HUDEP-2 (cell line): ENCODE results near the gene SHC3.
A peak's percentile ranks its signal among the peaks of the same experiment; 100 is the strongest.

ENCODE experiments used
- DNase-seq, 76 experiments: peaks; one replicate each; lab custom pipeline; 2025; ENCODE audit not compliant: unreplicated experiment in 76 of 76; lab: John Stamatoyannopoulos, UW

SHC3 gene

DNA sequence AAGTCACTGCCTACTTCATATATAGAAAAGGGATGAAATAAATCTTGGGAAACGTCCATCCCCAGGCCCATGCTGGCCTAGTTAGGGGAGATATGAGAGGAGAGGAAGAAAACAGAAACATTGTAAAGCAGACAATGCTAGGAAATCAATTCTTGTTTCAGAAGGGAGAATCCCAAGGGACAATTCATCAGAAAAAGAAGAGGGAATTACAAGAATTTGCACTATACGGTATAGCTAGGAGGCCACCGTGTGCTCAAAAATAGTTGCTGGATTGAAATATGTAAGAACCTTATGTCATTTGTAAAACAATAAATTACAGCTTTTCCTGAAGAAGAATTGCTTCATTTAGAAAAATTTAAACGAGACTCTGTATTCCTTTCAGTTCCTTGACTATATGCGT lies 8.3 kb upstream of the SHC3 start:
- no peak for DNase-seq

DNA sequence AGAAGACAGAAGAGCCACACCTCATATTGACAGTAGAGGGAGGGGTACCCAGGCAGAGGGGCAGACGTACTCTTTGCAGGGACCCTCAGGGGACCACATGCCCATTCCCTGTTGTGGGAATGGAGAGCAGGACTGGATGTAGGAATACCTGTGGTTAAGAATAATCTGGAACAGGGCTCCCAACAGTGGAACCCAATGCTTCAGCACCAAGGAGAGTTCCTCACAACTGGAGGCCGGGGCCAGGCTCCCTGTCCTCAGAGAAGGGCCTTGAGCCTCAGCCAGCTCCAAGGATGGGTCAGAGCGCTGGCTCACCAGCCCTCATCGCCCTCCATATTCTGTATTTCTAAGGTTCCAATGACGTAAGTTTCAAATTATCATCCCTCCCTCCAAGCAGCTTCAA lies 7.4 kb upstream of the SHC3 start:
- DNase-seq = peak in 15 of 76 experiments; percentile 2 to 34 (median 11)

DNA sequence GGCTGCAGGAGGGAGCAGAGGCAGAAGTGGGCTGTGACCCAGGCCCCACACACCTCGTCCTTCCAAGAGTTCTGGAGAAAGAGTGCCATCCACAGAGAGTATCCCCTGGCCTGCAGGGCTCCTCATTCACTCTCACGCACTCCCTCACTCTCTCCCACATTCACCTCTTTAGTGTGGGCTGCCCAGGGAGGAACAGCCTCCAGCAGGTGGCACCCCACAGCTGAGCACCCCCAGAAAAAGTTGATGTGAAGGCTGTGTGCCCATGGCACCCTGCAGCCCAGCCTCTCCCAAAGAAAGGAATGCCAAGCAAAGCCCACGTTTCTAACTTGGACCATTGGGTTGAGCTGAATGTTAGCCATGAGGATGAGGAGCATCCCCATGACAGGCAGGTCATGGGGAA lies 4.5 kb upstream of the SHC3 start:
- no peak for DNase-seq

DNA sequence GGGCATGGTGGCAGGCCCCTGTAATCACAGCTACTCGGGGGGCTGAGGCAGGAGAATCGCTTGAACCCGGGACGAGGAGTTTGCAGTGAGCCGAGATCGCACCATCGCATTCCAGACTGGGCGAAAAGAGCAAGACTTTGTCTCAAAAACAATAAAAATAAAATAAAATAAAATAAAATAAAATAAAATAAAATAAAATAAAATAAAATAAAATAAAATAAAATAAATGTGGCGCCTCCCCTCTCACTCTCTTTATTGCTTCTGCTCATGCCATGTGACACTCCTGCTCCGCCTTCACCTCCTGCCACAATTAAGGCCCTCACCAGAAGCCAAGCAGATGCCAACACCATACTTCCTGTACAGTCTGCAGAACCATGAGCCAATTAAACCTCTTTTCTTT lies 3.8 kb upstream of the SHC3 start:
- no peak for DNase-seq

DNA sequence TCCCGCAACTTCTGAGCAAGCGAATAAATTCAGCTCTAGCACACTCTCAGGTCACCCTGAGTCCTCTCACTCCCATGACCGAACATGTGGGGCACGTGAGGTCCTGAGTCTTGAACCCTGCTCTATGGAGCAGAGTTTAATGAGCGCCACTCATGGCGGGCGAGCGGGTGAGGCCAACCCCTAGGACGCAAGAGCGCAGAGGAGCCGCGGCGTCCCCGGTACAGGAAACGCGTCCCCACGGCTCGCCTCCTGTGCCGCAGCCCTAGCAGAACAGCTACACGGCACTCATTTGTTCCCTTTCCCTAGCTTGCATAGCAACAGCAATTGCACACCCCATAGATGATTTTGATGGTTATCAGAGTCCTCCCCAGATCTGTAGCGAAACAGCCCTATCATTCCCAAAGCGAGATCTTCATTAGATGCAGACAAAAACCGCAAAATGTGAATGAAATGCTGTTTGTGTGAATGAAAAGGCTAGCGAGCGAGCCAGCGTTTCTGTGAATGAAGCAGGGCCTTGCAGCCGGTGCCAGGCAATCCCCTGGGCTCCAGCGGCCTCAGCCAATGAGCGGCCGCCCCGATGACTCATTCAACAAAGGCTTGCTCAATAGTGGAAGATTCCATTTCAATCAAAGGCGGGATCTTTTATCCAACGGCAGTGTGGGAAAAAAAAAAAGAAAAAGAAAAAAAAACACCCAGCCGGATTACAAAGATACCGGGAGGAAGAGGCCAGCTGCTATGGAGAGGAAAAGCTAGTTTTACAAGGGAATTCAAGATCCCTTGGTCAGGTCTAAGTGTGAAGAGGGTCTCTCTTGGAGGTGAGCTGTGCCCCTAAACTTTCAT lies 1.5 kb upstream of the SHC3 start:
- DNase-seq = peak in 68 of 76 experiments; percentile 4 to 77 (median 48)

DNA sequence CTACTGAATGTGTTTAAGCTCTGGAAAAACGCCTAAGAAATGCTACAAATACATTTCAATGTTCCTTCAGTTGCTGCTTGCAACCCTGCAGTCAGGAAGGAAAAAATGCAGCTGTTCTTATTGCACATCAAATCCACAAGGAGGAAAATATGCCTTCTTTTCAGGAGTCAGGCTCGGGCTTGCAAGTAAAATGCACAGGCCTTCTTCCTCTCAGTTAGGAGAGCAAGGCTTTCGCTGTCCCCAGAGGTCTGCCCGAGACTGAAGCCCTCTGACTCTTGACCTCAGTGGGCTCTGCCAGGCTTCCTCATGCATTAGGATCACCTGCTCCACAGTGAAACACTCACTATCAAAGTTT lies 899 bp upstream of the SHC3 start:
- DNase-seq = no peak

DNA sequence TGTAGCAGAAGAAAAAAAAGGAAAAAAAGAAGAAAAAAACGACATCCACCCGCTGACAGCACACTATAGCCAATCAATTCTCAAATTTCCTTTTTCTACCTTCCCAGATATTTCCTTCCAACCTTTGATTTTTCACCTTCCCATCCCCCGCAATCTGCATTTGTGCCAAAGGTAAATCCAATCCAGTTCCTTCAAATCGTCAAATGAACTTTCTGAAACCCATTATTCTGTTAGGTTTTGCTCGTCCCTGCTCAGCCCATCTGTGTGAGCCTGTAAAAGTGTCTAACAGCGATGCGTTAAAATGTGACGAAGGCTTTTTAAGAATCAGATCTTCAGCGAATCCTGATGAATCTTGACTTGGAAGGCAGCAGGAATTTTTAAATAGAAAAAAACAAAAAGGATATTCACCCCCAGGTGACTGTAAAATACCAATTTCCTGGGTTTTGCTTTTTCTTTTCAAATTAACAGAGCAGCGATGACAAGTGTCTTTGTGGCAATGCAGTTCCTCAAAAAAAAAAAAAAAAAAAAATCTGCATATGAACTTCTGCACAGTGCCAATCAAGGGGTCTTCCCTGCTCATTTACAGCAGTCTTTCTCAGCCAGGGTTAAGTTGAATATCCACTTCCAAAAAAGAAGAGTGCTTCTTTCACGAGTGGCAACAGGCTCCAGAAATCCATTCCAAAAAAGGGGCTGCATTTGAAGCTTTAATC lies 367 bp upstream of the SHC3 start:
- DNase-seq = no peak

DNA sequence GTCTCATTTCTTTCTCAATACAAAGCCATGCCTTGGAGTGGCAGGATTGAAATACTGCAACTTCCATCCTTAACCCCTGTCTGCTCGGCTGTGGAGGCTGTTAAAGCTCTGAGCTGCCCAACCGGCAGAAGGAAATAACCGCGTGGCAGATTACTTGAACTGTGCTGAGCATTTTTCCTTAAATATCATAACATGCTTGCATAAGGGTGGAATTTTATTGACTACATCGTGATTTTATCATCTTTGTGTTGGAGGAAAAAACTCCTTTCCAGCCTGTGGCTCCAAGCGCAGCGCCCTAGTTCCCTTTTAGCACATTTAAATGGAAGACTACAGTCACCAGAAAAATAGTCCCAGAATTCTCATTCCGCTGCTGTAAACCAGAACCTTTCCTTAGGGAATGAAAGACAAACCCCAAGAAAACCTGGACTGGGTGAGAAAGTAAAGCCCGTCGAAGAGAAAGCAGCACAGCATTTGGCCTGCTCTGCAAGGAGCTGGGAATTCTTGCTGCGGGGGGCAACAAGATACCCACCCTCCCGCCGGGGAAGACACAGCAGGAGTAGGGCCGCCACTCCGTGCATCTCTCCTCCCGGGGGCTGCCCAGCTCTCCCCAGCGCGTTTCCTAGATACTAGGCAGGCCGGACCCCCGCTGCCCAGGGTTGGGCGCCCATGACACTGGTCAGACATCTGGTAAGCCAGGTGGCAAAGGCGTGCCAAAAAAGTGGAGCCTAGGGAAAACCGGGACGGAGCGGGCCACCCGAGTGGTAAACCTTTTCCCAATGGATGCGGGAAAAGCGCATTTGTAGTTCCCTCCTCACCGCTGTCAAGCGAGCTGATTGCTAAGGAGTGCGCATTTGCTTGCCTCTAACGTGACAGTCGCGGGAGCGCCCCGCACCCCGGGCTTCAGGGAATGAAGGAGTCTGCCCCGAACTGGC lies 1.3 kb downstream of the SHC3 start:
- no peak for DNase-seq

DNA sequence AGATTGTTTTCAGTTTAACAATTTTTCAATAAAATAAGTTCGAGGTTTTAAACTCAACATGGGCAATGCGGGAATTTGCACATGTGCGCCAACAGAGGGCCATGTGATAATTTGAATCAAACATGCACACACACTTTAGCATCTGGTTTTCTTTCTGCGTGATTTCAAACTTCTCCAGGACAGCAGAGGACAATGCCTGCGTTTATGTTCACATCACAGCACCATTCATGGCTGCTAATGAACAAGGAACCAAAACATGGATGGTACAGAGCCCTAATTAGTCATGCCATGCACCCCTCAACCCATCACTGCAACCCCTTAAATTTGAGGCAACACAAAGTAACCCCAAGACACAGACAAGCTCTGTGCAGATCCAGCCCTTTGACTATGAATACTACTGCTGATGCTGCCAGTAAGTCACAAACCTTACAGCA lies 2.8 kb downstream of the SHC3 start:
- DNase-seq = no peak

DNA sequence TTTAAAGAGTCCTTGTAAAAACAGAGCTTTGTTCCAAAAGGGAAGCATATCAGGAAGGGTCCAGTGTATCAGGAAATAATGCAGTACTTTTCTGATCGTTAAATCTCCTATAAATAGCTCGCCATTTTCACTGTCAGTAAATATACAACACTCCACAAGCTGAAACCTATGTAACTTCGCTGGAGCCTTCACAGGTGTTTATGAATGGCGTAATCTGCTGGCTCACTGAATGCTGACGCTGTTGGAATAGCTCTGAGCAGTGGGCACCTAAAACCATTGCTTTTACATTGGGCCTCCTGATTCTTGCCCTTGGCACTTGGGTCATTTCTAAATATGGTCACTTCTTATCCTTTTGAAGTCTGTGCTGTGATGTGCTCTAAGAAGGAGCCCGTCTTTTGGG lies 4.3 kb downstream of the SHC3 start:
- no peak for DNase-seq

DNA sequence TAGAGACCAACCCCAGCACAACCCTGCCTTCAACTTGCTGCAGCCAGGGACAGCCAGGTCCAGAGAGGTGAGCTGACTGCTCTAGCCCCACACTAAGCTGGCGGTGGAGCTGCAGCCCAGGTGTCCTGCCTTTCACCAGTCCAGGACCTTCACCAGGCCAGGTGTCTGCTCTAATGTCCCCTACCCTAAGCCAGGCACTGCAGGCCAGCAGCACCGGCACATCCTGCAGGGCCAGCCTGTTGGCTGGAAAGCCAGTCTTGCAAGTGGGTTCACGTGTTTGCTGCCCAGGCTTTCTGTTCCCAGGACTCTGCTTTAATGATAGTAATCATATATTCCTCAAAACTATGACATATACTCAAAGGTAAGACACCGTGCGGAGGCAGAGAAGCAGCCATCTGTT lies 5.5 kb downstream of the SHC3 start:
- DNase-seq = no peak

DNA sequence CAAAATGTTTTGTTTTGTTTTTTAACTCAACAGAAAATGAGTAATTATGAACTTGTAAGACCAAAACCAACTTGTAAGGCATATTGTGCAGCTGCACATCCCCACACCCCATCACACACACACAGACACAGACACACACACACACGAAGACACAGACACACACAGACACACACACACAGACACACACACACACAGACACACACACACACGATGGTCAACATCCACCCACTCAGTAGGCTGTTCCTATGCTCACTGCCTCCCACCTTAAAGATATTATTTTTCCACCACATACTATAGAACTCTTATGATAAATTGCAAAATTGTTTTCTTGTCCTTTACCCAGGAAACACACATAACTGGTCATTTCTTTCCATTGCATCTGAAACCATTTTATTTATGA lies 6.2 kb downstream of the SHC3 start:
- DNase-seq = no peak

DNA sequence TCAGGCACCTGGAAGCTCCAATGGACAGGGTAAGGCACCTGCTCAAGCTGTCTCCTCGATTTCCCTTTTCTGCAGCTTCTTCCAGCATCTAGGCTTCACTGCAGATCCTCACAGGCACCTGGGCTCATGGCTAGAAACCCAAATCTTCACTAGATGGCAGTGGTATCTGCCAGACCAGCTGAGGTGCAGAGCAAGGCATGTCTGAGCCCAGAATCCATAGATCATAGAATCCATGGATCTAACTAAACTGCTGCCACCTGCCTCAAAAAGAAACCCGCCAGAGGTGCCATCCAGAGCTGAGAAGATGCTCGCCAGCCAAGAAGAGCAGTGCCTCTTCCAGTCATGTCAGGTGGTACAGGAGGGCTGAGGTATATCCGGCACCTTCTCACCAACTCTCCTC lies 6.9 kb downstream of the SHC3 start:
- peak in 1 of 76 experiments; percentile 1 for DNase-seq

DNA sequence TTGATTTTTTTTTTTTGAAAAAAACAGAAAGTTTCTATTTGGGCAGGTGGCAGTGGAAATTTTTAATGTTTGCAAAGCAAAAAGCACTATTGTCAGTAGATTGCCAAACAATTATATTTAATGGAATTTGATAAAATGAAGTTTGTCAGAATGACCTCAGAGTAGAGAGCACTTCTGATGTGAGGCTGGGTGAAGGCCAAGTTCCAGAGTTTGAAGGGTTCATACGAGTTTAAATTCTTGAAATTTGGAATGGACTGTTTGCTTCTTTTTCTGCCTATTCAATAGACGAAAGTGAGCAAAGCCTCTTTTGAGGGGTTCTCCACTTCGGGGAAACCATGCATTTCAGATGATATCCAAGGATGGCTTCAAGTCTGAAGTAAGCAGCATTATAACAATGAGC lies 7.4 kb downstream of the SHC3 start:
- no peak for DNase-seq

DNA sequence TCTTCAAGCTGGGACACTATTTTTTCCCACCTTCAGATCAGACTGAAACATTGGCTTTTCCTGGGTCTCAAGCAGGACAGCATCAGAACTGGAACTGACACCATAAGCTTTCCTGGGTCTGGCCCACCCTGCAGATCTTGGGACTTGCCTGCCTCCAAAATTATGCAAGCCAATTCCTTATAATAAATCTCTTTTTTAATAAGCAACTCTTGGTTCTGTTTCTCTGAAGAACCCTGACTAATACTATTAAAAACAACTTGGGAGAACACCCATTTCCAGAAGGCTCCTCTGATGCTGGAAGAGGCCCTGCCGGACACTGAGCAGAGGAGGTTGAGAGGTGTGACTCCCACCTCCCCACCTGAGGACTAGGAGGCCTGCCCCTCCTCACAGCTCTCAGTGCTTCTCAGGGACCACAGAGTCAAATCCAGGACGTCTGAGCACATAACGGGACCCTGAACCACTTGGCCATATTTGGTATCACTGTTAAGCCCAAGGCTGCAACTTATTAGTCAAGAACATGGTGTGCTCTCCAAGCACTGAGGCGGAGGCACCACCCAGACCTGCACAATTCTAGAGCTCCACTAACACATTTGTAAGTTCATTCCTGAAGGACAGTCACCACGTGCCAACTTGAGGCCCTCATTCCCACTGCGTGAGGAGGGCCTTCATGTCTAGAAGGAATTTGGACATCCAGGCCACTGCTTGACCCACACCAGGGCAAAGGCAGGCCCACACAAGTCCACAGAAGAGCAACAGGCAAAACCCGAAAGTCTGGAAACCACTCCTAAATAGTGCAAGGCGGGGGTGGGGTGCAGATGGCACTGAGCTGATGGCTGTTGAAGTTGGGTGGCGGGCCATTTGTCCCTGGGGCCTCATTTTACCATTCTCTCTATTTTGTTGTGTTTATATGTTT lies 9.5 kb downstream of the SHC3 start:
- no peak for DNase-seq

DNA sequence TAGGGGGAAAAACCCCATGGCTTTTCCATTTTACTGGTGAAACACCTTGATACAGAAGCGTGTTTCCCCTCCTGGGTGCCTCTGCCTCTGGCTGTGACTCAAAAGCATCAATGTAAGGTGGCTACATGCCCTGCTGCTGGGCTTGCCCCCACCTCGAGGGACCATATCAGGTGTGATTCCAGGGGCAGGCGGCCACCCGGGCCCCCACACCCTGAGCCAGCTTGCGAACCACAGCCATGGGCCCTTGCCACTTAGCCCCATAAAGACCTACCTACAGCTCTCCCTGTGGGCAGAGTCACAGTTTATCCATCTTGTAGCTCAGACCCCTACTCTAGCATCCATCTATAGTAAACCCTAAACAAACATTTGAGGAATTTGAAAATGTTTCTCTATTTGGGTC lies 10.8 kb downstream of the SHC3 start:
- no peak for DNase-seq

DNA sequence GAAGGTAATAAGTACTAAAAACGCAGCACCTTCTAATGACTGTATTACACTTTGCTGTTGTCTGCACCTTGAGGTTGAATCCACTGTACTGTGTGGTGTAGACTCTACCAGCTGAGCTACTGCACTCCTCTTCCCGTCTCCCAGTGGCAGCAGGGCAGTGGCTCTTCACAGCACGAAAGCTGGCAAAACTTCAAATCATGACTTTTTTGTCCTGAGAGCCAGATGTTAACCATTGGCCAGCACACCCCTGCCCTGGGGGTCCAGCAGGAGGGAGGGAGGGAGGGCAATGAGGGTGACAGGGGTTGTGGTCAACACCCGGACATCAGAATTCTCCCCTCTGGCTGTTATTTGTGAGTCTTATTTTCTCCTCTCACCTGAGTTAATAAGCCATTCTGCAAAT lies 11.8 kb downstream of the SHC3 start:
- no peak for DNase-seq

DNA sequence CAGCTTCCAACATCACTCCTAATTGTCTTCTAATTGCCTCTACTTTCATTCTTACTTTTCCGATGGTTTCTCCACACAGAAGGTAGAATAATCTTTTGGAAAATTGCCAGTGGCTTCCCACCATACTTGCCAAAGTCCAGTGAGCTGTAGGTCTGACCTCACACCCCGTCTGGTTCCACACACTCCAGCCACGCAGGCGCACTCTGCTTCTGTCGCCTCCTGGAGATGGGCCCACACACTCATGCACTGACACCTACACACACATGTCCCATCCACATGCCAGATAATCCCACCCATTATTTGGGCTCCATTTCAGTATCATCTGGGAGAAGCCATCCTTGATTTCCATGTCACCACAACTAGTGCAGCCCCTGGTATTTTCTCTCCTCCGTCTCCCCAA lies 12.7 kb downstream of the SHC3 start:
- no peak for DNase-seq

DNA sequence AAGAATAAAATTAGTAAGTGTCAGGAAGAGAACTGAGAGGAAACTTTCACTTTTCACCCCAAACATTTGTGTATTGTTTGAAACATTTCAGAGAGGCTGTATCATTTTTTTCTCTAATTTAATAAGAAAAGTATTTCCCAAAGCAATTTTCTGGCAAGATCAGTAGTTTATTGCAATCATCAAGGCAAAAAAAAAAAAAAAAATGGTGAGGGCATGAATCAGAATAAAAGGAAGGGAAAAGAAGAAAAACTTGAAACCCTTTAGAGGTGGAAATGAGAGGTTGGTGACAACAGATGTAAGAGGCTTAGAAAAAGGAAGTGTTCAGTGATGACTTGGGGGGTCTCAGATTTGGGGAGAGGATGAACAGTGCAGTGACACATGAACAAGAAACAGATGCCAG lies 13.3 kb downstream of the SHC3 start:
- no peak for DNase-seq

DNA sequence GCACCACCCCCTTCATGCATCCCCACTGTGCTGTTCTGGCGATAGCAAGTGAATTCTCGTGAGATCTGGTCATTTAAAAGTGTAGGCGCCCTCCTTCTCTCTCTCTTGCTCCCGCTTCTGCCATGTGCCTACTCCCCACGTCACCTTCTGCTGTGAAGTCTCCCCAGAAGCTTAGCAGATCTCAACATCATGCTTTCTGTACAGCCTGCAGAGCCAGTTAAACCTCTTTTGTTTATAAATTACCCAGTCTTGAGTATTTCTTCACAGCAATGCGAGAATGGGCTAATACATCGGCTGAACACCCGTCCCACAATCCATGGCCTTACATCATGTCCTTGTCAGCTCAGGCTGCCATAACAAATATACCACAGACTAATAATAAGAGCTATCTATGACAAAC lies 17.4 kb downstream of the SHC3 start:
- DNase-seq = no peak
